Testis (tissue), 3 donors: ENCODE results near the gene PPP1R12B. TPM values are rescaled to one million over a fixed set of nuclear protein-coding genes. Genes with fewer than 3 reads are reported as not detected.
"Not testable (repeated sequence)": the region's sequence is repeated elsewhere in the genome, so short reads cannot be mapped to it uniquely, and the experiment has no call there.

ENCODE experiments used
- DNase-seq: peaks from one replicate; pipeline ENCODE4 v3.0.0-alpha.2; 2019
- H3K27ac ChIP-seq, 2 donors: fragments of 200-600 bp; sonication (generic); one replicate each; pipeline ENCODE4 v1.5.1; 2019
- H3K27me3 ChIP-seq: fragments of 200-600 bp; sonication (generic); one replicate; pipeline ENCODE4 v1.5.1; 2019
- H3K36me3 ChIP-seq: fragments of 200-600 bp; sonication (generic); one replicate; pipeline ENCODE4 v1.5.1; 2017; ENCODE audit warnings: low read depth; ENCODE audit errors: missing control alignments
- H3K4me1 ChIP-seq: fragments of 200-600 bp; sonication (generic); one replicate; pipeline ENCODE4 v1.5.1; 2019
- H3K4me3 ChIP-seq, 2 donors: fragments of 200-600 bp; sonication (generic); one replicate each; pipeline ENCODE4 v1.5.1; 2017 to 2019
- H3K9me3 ChIP-seq: fragments of 200-600 bp; sonication (generic); one replicate; pipeline ENCODE4 v1.5.1; 2017
- POLR2A ChIP-seq: fragments of 450-650 bp; IDR thresholded peaks from one replicate; pipeline ENCODE4 v1.6.1; 2017; ENCODE audit warnings: antibody characterized with exemption, mild to moderate bottlenecking, moderate library complexity
- WGBS, 2 donors: methylation state at CpG; one replicate each; pipeline ENCODE4 v1.1.5; 2018; 5-methylcytosine and 5-hydroxymethylcytosine counted together
- intact Hi-C: fragments of 100-400 bp; cut with DNase I; formaldehyde crosslinking; loops from one replicate; pipeline ENCODE4 v1.15.1; 2023; ENCODE audit warnings: low total_unique reads
- polyA plus RNA-seq: library from polyadenylated mRNA; stranded (reverse); fragments of 350-450 nt; fragmentation: Illumina TruSeq; extraction: RNeasy Lipid Tissue Mini Kit (QIAGEN cat#74804); gene quantifications from one replicate; pipeline ENCODE4 v1.2.3, GENCODE V29; 2014; ENCODE audit warnings: low read depth, low replicate concordance; ENCODE audit not compliant: insufficient read depth
- total RNA-seq, 2 donors: library from RNA; depleted of rRNA; stranded (reverse); fragments of >200 nt; gene quantifications; one replicate each; pipeline ENCODE4 v1.2.3, GENCODE V29; 2016
- TF ChIP-seq, protein P1 (sequence below), 3 experiments: fragments of 450-650 bp in 2 of 3; fragments of 200-600 bp in 1 of 3; sonication (generic) in 1 of 3; IDR thresholded peaks; one replicate each; pipeline ENCODE4 v1.5.1; 2016 to 2019; ENCODE audit warnings: antibody characterized with exemption in 3 of 3, mild to moderate bottlenecking in 2 of 3, moderate library complexity in 1 of 3

Gene PPP1R12B
- total and polyA plus RNA-seq, 3 donors from 2014 or later, result 32.6 to 61.2 (median 54.6) TPM

GRCh38 chr1:202433155-202434043 lies 84.9 kb downstream of the PPP1R12B start:
- Histone ChIP-seq H3K9me3 (no peaks in the 10 kb centered on the region), H3K27me3 (no peaks in the 10 kb centered on the region), H3K4me1 (no peaks in the 10 kb centered on the region), H3K36me3 (no peaks in the 10 kb centered on the region), H3K27ac (no peak overlapping the region), H3K4me3 (no peak overlapping the region)
- intact Hi-C loops, result no loop called here
- no peak for TF ChIP-seq POLR2A
- TF ChIP-seq, protein P1, sequence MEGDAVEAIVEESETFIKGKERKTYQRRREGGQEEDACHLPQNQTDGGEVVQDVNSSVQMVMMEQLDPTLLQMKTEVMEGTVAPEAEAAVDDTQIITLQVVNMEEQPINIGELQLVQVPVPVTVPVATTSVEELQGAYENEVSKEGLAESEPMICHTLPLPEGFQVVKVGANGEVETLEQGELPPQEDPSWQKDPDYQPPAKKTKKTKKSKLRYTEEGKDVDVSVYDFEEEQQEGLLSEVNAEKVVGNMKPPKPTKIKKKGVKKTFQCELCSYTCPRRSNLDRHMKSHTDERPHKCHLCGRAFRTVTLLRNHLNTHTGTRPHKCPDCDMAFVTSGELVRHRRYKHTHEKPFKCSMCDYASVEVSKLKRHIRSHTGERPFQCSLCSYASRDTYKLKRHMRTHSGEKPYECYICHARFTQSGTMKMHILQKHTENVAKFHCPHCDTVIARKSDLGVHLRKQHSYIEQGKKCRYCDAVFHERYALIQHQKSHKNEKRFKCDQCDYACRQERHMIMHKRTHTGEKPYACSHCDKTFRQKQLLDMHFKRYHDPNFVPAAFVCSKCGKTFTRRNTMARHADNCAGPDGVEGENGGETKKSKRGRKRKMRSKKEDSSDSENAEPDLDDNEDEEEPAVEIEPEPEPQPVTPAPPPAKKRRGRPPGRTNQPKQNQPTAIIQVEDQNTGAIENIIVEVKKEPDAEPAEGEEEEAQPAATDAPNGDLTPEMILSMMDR (IDR thresholded peaks at IDR 0.05), result no peak
- 88 to 90% methylated on average over 3 of the region's 3 CpGs for WGBS, 2 donors
- DNase-seq, result no peak

DNA sequence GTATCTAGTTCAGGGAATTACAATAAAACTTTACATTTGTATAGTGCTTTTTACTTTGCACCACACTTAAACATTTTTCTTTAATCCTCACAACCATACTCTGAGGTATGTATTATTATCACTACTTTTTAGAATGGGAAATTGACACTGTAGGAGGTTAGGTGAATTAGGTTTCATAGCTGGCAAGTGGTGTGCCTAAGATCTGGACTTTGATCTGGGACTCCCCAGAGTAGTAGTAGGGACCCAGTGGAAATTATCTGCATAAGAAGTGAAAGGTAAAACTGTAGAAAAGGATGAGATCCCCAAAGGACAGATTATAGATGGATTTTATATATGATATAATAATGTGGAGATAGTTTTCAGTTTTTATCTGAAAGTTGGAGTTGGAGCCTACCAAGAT lies 85.6 kb downstream of the PPP1R12B start:
- H3K9me3 ChIP-seq, result no peaks in the 10 kb centered on the region
- no peaks in the 10 kb centered on the region for H3K27me3 ChIP-seq
- H3K4me3 ChIP-seq, result no peak overlapping the region
- no peak for TF ChIP-seq POLR2A
- TF ChIP-seq, protein P1 (IDR thresholded peaks at IDR 0.05), result no peak
- H3K36me3 ChIP-seq, result no peaks in the 10 kb centered on the region
- DNase-seq, result no peak
- intact Hi-C loops, result no loop called here
- no peaks in the 10 kb centered on the region for H3K4me1 ChIP-seq
- no peak overlapping the region for H3K27ac ChIP-seq

- Histone ChIP-seq H3K36me3 (no peaks in the 10 kb centered on the region), H3K27me3 (no peaks in the 10 kb centered on the region), H3K4me3 (no peak overlapping the region), H3K27ac (no peak overlapping the region), H3K9me3 (no peaks in the 10 kb centered on the region), H3K4me1 (no peaks in the 10 kb centered on the region)
- TF ChIP-seq, protein P1 (IDR thresholded peaks at IDR 0.05), result no peak
- no peak for TF ChIP-seq POLR2A
- DNase-seq, result no peak
- intact Hi-C loops, result no loop called here
- WGBS, 2 donors, result 92 to 96% methylated on average over 29 to 37 of the region's 37 CpGs
Observed at GRCh38 chr1:202438393-202439174, 90.1 kb downstream of the PPP1R12B start.

DNA sequence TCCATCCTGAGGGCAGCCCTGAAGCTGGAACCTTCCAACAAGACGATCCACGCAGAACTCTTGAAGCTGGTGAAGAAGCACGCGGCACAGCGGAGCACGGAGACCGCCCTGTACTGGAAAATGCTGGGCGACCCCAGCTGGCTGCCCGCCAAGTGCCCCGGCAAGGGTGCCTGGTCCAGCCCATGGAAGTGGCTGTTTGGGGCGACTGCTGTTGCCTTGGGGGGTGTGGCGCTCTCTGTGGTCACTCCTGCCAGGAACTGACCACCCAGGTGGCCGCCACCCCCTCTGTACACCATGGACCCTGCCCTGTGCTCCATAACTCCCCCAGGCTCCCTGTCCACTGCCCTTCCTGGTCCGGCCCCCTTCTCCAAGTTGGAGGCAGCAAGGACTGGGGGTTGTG lies 90.8 kb downstream of the PPP1R12B start:
- H3K4me3 ChIP-seq, result no peak overlapping the region
- no peaks in the 10 kb centered on the region for H3K4me1 ChIP-seq
- DNase-seq, result no peak
- H3K27me3 ChIP-seq, result no peaks in the 10 kb centered on the region
- no peaks in the 10 kb centered on the region for H3K36me3 ChIP-seq
- H3K27ac ChIP-seq, result no peak overlapping the region
- 96 to 100% methylated on average over 1 to 14 of the region's 14 CpGs for WGBS, 2 donors
- intact Hi-C loops, result no loop called here
- H3K9me3 ChIP-seq, result no peaks in the 10 kb centered on the region
- TF ChIP-seq, protein P1 (IDR thresholded peaks at IDR 0.05), result no peak
- TF ChIP-seq POLR2A, result no peak

DNA sequence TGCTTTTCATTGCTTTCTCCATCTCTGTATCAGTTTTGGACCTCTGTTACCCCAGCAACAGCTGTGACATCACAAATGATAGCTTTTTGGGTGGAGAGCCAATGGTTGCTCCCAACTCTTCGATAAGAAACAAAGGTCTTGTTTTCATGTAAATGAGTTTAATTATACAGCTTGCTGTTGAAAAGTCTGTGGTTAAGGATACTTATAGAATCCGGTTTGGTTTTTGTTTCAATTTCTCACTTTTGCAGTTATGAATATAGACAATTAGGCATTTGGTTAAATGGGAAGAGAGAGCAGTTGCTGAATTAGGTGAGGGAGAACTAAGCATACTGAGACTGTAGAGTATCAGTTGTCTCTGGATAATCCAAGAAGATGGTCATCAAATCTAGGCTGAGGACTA lies 99.6 kb downstream of the PPP1R12B start:
- H3K36me3 ChIP-seq, H3K27ac ChIP-seq, DNase-seq, intact Hi-C loops, H3K27me3 ChIP-seq, H3K4me3 ChIP-seq, H3K9me3 ChIP-seq, H3K4me1 ChIP-seq: not testable (repeated sequence)
- 91 to 94% methylated on average over 2 of the region's 2 CpGs for WGBS, 2 donors

DNA sequence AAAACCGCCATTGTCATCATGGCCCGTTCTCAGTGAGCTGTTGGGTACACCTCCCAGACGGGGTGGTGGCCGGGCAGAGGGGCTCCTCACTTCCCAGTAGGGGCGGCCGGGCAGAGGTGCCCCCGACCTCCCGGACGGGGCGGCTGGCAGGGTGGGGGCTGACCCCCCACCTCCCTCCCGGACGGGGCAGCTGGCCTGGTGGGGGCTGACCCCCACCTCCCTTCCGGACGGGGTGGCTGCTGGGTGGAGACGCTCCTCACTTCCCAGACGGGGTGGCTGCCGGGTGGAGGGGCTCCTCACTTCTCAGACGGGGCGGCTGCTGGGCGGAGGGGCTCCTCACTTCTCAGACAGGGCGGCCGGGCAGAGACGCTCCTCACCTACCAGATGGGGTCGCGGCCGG lies 103.1 kb downstream of the PPP1R12B start:
- H3K36me3 ChIP-seq, H3K9me3 ChIP-seq, DNase-seq, H3K27me3 ChIP-seq, intact Hi-C loops, H3K4me1 ChIP-seq, H3K27ac ChIP-seq, H3K4me3 ChIP-seq: not testable (repeated sequence)
- WGBS, 2 donors, result 99% methylated on average over 12 of the region's 26 CpGs; no CpG with 5 or more reads in 1 of the 2 donors
